Fibroblast of peridontal ligament (primary cell): ENCODE results near the gene VAV2.
"Not testable (repeated sequence)": the region's sequence is repeated elsewhere in the genome, so short reads cannot be mapped to it uniquely, and the experiment has no call there.

ENCODE experiments used
- DNase-seq: peaks from one replicate; pipeline ENCODE4 v3.0.0-alpha.2; 2010; ENCODE audit errors: extremely low read depth

VAV2 gene

GRCh38 chr9:133916159-133916541 lies 76.0 kb downstream of the VAV2 start:
- no peak for DNase-seq

GRCh38 chr9:133915534-133916158 lies 76.5 kb downstream of the VAV2 start:
- no peak for DNase-seq

GRCh38 chr9:133914442-133915342 lies 77.4 kb downstream of the VAV2 start:
- DNase-seq, result no peak

GRCh38 chr9:133913571-133914369 lies 78.4 kb downstream of the VAV2 start:
- DNase-seq, result no peak

- DNase-seq, result no peak
Measured at GRCh38 chr9:133910855-133911514, 81.1 kb downstream of the VAV2 start.

- no peak for DNase-seq
Measured at GRCh38 chr9:133906932-133907910, 84.9 kb downstream of the VAV2 start.

GRCh38 chr9:133906218-133906617 lies 85.9 kb downstream of the VAV2 start:
- no peak for DNase-seq

GRCh38 chr9:133905493-133905892 lies 86.6 kb downstream of the VAV2 start:
- no peak for DNase-seq

GRCh38 chr9:133904346-133905090 lies 87.6 kb downstream of the VAV2 start:
- no peak for DNase-seq

GRCh38 chr9:133901184-133901835 lies 90.8 kb downstream of the VAV2 start:
- DNase-seq, result no peak

GRCh38 chr9:133897675-133898074 lies 94.4 kb downstream of the VAV2 start:
- peak; percentile 21 for DNase-seq

- not testable (repeated sequence) for DNase-seq
Measured at GRCh38 chr9:133896007-133896406, 96.1 kb downstream of the VAV2 start.

GRCh38 chr9:133895335-133895734 lies 96.8 kb downstream of the VAV2 start:
- no peak for DNase-seq

GRCh38 chr9:133894377-133895321 lies 97.5 kb downstream of the VAV2 start:
- DNase-seq, result no peak

- no peak for DNase-seq
Measured at GRCh38 chr9:133893191-133893994, 98.7 kb downstream of the VAV2 start.

GRCh38 chr9:133892193-133892920 lies 99.8 kb downstream of the VAV2 start:
- DNase-seq, result no peak

GRCh38 chr9:133891741-133892140 lies 100.4 kb downstream of the VAV2 start:
- DNase-seq, result no peak
